Activated B cell treated with CpG ODN at 0.5 μM for 24 hours (primary cell): Measurements from ENCODE around the gene RPS28. TPM values are rescaled to one million over a fixed set of nuclear protein-coding genes. Genes with fewer than 3 reads are reported as not detected.
A peak's percentile ranks its signal among the peaks of the same experiment; 100 is the strongest.
"Not testable (repeated sequence)": the region's sequence is repeated elsewhere in the genome, so short reads cannot be mapped to it uniquely, and the experiment has no call there.

Experiments
- ATAC-seq: fragments of 200-7000 bp; cut with Tn5 transposase; one replicate; pipeline ENCODE4 v1.10.0; 2021; ENCODE audit warnings: low read depth, mild to moderate bottlenecking, moderate library complexity
- CTCF ChIA-PET: fragments of 350-600 bp; sonication (Branson Sonifier 250); formaldehyde crosslinking; loops from one replicate; lab custom pipeline; 2021; ENCODE audit warnings: antibody characterized with exemption; lab: Charles Lee
- POLR2A ChIA-PET: fragments of 350-600 bp; sonication (Branson Sonifier 250); formaldehyde crosslinking; loops from one replicate; lab custom pipeline; 2021; ENCODE audit warnings: antibody characterized with exemption; lab: Charles Lee
- DNase-seq: peaks from one replicate; pipeline ENCODE4 v3.0.0; 2022
- H3K27ac Mint-ChIP-seq: one replicate; pipeline ENCODE4 v1.8.0; 2020; ENCODE audit warnings: mixed read lengths
- H3K27me3 Mint-ChIP-seq: one replicate; pipeline ENCODE4 v1.8.0; 2021; ENCODE audit warnings: mixed read lengths
- H3K36me3 Mint-ChIP-seq: one replicate; pipeline ENCODE4 v1.8.0; 2021; ENCODE audit warnings: low read depth, mixed read lengths
- H3K4me1 Mint-ChIP-seq: one replicate; pipeline ENCODE4 v1.8.0; 2021; ENCODE audit warnings: mixed read lengths
- H3K4me3 Mint-ChIP-seq: one replicate; pipeline ENCODE4 v1.8.0; 2020; ENCODE audit warnings: mild to moderate bottlenecking, mixed read lengths
- H3K9me3 Mint-ChIP-seq: one replicate; pipeline ENCODE4 v1.8.0; 2020; ENCODE audit warnings: mixed read lengths
- CTCF ChIP-seq: fragments of 200-600 bp; IDR thresholded peaks from one replicate; pipeline ENCODE4 v1.8.0; 2022; ENCODE audit warnings: antibody characterized with exemption, mild to moderate bottlenecking
- intact Hi-C: fragments of 100-400 bp; cut with micrococcal nuclease; formaldehyde crosslinking; loops from one replicate; pipeline ENCODE4 v1.15.1; 2024
- total RNA-seq: library from RNA; stranded (reverse); gene quantifications from 2 replicates; pipeline ENCODE4 v1.2.3, GENCODE V29; 2022

The RPS28 gene
- total RNA-seq, 1 donor from 2014 or later, result 3,149 TPM

DNA sequence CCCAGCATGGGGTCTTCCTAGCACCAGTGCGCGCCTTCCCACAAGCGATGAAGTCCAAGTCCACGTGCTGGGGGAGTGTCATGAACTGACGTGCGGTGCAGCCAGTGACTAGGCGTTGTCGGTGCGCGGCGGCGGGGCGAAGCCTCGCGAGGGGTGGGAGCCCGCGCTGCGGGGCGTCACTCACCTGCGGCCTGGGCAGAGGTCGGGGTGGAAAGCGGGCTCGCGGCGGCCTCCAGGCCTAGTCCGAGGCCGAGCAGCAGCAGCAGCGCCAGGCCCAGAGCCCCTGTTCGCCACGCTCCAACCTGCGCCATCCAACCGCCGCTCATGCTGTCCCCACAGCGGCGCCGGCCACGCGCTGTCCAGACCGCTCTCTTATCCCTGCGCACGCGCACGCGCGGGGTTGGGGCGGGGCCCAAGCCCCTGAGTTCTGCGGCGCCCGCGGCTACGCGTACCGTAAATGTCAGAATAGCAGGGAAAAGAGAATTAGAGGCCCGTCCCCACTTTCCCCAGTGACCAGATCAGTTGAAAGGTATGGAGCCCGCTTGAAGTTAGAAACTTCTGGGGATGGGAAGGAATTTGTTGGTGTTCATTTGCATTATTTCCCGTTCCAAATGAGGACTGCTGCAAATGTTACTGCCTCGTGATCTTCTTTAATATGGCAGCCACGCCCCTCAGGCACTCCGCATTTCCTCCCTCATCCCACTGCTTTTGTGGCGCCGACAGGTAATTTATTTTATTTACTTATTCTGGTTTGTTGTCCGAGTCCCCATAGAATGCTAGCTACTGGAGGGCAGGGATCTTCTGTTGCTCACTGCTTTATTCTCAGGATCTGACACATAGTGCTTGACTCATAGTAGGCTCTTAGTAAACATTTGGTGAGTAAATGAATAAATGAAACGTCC is 13.1 kb upstream of the RPS28 start, which contains the start of gene CD320:
Gene CD320 (minus strand): TSS at position 394 of the 902 bp plus-strand sequence. CDS start 68 bp downstream, at position 326.
- peaks cover 41% of the 10 kb centered on the region for H3K36me3 Mint-ChIP-seq
- peak within 1 kb of the TSS; percentile 71 for H3K27ac Mint-ChIP-seq
- peak within 1 kb of the TSS; percentile 89 for H3K4me3 Mint-ChIP-seq
- intact Hi-C loops, result loop anchor here (1.0 kb wide), 2 partner anchors 13 to 35 kb away; partner anchors contain the start of genes KANK3, NDUFA7 and RPS28
- no peaks in the 10 kb centered on the region for H3K9me3 Mint-ChIP-seq
- POLR2A ChIA-PET, result interaction anchor here (0.6 to 1.6 kb wide), 4 partner anchors 10 to 13 kb away, joined by 3 to 6 read pairs (median 4); partner anchors contain the start of genes NDUFA7 and RPS28
- H3K4me1 Mint-ChIP-seq, result peaks cover 31% of the 10 kb centered on the region
- CTCF ChIA-PET, result no interaction called here
- ATAC-seq, result peak; percentile 90
- TF ChIP-seq CTCF, result no peak
- no peaks in the 10 kb centered on the region for H3K27me3 Mint-ChIP-seq
- peak; percentile 88 for DNase-seq

DNA sequence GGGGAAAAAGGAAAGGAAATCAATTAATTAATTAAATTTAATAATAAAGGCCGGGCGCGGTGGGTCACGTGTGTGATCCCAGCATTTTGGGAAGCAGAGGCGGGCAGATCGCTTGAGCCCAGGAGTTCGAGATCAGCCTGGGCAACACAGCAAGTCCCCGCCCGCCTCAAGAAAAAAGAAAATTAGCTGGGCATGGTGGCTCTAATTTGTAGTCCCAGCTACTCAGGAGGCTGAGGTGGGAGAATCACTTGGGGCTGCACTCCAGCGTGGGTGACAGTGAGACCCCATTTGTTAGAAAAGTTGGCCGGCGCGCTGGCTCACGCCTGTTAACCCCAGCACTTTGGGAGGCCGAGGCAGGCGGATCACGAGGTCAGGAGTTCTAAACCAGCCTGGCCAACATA is 12.4 kb upstream of the RPS28 start:
- ChIA-PET POLR2A (interaction anchor here (0.7 to 1.6 kb wide), 3 partner anchors 10 to 16 kb away, joined by 4 to 5 read pairs (median 4); partner anchors contain the start of genes NDUFA7 and RPS28), CTCF (no interaction called here)
- peak overlapping the region; percentile 89 for H3K4me3 Mint-ChIP-seq
- peaks cover 42% of the 10 kb centered on the region for H3K36me3 Mint-ChIP-seq
- peaks cover 31% of the 10 kb centered on the region for H3K4me1 Mint-ChIP-seq
- H3K9me3 Mint-ChIP-seq, result no peaks in the 10 kb centered on the region
- DNase-seq (no peak), ATAC-seq (no peak)
- intact Hi-C loops, result loop anchor here (1.0 kb wide), 2 partner anchors 12 to 34 kb away; partner anchors contain the start of genes KANK3, NDUFA7 and RPS28
- TF ChIP-seq CTCF, result no peak
- peak overlapping the region; percentile 70 for H3K27ac Mint-ChIP-seq
- H3K27me3 Mint-ChIP-seq, result no peaks in the 10 kb centered on the region

DNA sequence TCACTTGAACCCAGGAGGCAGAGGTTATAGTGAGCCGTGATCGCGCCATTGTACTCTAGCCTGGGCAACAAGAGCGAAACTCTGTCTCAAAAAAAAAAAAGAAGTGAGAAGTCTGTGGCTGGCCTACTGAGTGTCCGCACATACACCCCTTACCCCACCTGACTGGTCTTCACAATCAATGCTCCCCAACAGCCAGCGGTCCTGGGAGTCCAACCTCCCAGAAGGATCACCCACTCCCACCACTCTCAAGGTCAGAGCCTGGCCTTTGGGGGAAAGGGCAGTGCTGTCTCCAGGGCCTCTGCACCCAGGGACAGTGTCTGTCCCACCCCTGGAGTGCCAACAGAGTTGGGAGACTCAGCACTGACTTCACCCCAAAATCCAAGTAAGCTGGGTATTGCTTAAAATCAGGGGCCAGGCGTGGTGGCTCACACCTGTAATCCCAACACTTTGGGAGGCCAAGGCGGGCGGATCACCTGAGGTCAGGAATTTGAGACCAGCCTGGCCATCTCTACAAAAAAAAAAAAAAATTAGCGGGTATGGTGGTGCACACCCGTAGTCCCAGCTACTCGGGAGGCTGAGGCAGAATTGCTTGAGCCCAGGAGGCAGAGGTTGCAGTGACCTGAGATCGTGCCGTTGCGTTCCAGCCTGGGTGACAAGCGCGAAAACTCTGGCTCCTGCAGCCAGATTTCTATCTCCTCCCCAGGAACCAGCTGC is 10.8 kb upstream of the RPS28 start:
- Mint-ChIP-seq H3K4me1 (peaks cover 31% of the 10 kb centered on the region), H3K9me3 (no peaks in the 10 kb centered on the region), H3K27ac (no peak overlapping the region), H3K27me3 (no peaks in the 10 kb centered on the region), H3K4me3 (no peak overlapping the region), H3K36me3 (peaks cover 52% of the 10 kb centered on the region)
- ATAC-seq (no peak), DNase-seq (no peak)
- TF ChIP-seq CTCF, result no peak
- intact Hi-C loops, result no loop called here
- ChIA-PET POLR2A (interaction anchor here (0.6 to 1.5 kb wide), 4 partner anchors 8 to 125 kb away, joined by 3 to 11 read pairs (median 6); partner anchors contain the start of genes NDUFA7 and RPS28), CTCF (no interaction called here)

- Mint-ChIP-seq H3K4me3 (no peak overlapping the region), H3K36me3 (peaks cover 62% of the 10 kb centered on the region), H3K27ac (no peak overlapping the region), H3K27me3 (no peaks in the 10 kb centered on the region), H3K4me1 (peaks cover 24% of the 10 kb centered on the region), H3K9me3 (no peaks in the 10 kb centered on the region)
- POLR2A ChIA-PET, result interaction anchor here (0.6 to 1.5 kb wide), 2 partner anchors 9 to 99 kb away, joined by 7 to 11 read pairs; partner anchors contain the start of genes NDUFA7 and RPS28
- intact Hi-C loops, result no loop called here
- ATAC-seq (no peak), DNase-seq (no peak)
- CTCF ChIA-PET, result no interaction called here
- TF ChIP-seq CTCF, result no peak
Measured at GRCh38 chr19:8311461-8312260, 9.6 kb upstream of the RPS28 start.

- H3K27me3 Mint-ChIP-seq, CTCF ChIA-PET: not testable (repeated sequence)
Measured at GRCh38 chr19:8314981-8315640, 6.2 kb upstream of the RPS28 start.

More at GRCh38 chr19:8314981-8315640, 6.2 kb upstream of the RPS28 start:
- POLR2A ChIA-PET, DNase-seq, ATAC-seq, H3K4me1 Mint-ChIP-seq, H3K27ac Mint-ChIP-seq, H3K4me3 Mint-ChIP-seq, intact Hi-C loops, H3K9me3 Mint-ChIP-seq: not testable (repeated sequence)
- H3K36me3 Mint-ChIP-seq, result peaks cover 54% of the 10 kb centered on the region
